ENCODE measurements around the gene SET. TPM values are rescaled to one million over a fixed set of nuclear protein-coding genes. Genes with fewer than 3 reads are reported as not detected.
A peak's percentile ranks its signal among the peaks of the same experiment; 100 is the strongest.

SET gene
- total and polyA plus RNA-seq, 2 of the 13 experiments (the other 11 are each of a cell fraction or from before 2014, with no cell fraction given): 94.2 to 611 TPM

DNA sequence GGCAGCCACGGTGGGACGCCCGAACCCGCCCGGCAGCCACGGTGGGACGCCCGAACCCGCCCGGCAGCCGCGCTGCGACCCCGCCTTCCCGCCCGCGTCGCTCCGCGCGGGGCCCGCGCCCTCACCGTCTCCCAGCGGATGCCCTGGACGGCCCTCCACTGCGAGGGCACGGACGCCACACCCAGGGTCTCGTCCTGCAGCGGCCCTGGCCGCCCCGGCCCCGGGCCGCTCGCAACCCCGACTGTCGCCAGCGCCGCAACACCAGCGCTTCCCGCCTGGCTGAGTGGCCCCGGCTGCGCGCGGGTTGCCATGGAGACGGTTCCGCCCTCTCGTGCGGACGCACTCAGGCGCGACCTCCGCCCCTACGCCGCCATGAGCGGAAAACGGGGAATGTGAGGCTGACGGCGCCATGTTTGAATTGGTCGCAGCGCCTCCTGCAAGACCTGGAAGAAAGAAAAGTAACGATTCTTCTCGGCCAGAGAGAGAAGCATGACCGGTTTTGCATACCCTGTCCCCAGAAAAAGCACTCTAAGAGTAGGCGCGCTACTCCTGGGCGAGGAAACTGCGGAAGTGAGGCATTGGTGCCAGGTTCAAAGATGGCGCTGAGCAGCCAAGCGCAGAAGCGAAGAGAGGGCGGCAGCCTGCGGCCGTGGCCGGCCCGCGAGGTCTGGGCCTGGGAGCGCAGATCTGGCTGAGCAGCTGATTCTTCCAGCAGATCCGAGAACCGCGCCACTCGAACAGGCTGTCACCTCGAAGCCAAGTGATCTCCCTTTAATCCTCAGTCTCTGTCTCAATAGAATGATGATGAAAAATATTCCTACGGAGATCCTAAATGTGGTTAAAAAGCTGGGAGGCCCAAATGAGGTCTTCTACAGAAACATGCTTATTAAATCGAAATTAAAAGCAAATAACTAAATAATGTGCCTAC lies 32.3 kb upstream of the SET start, which contains the start of gene DYNC2I2 (continued):
- TF ChIP-seq KLF11 (CRISPR knock-in tag; IDR thresholded peaks at IDR 0.05) (peak; percentile 89), TEAD3 (CRISPR knock-in tag; optimal IDR thresholded peaks at IDR 0.05; ENCODE audit: borderline replicate concordance) (peak; percentile 96), ATF7 (IDR thresholded peaks at IDR 0.05) (no peak), ATF7 (CRISPR knock-in tag; IDR thresholded peaks at IDR 0.05) (no peak), ZNF788 (CRISPR knock-in tag; IDR thresholded peaks at IDR 0.05; ENCODE audit: borderline replicate concordance) (peak; percentile 90), SKI (IDR thresholded peaks at IDR 0.05; ENCODE audit: partially characterized antibody) (peak; percentile 21), ONECUT2 (CRISPR knock-in tag; IDR thresholded peaks at IDR 0.05) (0 out of 2 replicates have a peak, but pooled peaks have one; percentile 8), RARA (CRISPR knock-in tag; IDR thresholded peaks at IDR 0.05) (peak; percentile 52), ZNF101 (CRISPR knock-in tag; IDR thresholded peaks at IDR 0.05; ENCODE audit: borderline replicate concordance, low read depth) (no peak), NFATC3 (CRISPR knock-in tag; IDR thresholded peaks at IDR 0.05) (0 out of 2 replicates have a peak, but pooled peaks have one; percentile 84), ZNF746 (CRISPR knock-in tag; IDR thresholded peaks at IDR 0.05) (peak; percentile 32; the same call in 1 of the 2 replicates), ZNF17 (CRISPR knock-in tag; IDR thresholded peaks at IDR 0.05) (no peak), MED13 (CRISPR knock-in tag; IDR thresholded peaks at IDR 0.05) (peak; percentile 60; the same call in 1 of the 2 replicates)
- TF ChIP-seq, protein P1, sequence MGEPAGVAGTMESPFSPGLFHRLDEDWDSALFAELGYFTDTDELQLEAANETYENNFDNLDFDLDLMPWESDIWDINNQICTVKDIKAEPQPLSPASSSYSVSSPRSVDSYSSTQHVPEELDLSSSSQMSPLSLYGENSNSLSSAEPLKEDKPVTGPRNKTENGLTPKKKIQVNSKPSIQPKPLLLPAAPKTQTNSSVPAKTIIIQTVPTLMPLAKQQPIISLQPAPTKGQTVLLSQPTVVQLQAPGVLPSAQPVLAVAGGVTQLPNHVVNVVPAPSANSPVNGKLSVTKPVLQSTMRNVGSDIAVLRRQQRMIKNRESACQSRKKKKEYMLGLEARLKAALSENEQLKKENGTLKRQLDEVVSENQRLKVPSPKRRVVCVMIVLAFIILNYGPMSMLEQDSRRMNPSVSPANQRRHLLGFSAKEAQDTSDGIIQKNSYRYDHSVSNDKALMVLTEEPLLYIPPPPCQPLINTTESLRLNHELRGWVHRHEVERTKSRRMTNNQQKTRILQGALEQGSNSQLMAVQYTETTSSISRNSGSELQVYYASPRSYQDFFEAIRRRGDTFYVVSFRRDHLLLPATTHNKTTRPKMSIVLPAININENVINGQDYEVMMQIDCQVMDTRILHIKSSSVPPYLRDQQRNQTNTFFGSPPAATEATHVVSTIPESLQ (CRISPR knock-in tag; conservative IDR thresholded peaks at IDR 0.05): no peak
- TF ChIP-seq, protein P2, sequence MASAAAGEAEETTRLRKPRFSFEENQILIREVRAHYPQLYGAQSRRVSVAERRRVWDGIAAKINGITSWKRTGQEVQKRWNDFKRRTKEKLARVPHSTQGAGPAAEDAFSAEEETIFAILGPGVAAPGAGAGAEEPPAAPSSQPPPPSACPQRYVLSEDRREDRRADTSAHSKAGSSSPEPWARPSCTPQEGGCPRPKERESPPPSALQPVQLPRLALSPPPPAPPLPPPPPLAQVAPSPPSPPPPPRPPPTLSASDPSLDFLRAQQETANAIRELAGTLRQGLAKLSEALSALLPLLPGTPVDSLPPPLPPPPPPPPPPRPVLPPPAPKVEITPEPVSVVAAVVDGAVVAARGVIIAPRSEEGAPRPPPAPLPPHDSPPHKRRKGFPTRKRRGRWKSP (CRISPR knock-in tag; IDR thresholded peaks at IDR 0.05): peak; percentile 85
